ENCODE results near the gene IDI1.
A peak's percentile ranks its signal among the peaks of the same experiment; 100 is the strongest.

Gene IDI1

DNA sequence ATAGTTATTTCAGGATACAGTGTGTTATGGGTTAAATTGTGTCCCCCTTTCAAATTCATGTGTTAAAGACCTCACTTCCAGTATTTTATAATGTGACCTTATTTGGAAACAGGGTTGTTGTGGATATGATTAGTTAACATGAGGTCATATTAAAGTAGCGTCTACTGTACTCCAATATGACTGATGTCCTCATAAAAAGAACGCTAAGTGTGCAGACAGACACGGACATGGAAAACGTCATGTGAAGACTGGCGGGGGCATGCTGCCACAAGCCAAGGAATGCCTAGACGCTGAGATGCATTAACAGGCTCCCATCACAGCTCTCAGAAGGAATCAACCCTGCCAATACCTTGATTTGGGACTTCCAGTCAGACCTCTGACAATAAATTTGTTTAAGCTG, 5.8 kb upstream of the IDI1 start:
- DNase-seq (ENCODE audit: low read depth), result no peak
- peak overlapping the region; percentile 17; the same call in 1 of the 2 replicates for H3K4me3 ChIP-seq (ENCODE audit: low read depth, low read length)
- TF ChIP-seq, protein P1, sequence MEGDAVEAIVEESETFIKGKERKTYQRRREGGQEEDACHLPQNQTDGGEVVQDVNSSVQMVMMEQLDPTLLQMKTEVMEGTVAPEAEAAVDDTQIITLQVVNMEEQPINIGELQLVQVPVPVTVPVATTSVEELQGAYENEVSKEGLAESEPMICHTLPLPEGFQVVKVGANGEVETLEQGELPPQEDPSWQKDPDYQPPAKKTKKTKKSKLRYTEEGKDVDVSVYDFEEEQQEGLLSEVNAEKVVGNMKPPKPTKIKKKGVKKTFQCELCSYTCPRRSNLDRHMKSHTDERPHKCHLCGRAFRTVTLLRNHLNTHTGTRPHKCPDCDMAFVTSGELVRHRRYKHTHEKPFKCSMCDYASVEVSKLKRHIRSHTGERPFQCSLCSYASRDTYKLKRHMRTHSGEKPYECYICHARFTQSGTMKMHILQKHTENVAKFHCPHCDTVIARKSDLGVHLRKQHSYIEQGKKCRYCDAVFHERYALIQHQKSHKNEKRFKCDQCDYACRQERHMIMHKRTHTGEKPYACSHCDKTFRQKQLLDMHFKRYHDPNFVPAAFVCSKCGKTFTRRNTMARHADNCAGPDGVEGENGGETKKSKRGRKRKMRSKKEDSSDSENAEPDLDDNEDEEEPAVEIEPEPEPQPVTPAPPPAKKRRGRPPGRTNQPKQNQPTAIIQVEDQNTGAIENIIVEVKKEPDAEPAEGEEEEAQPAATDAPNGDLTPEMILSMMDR (IDR thresholded peaks at IDR 0.05; ENCODE audit: low read depth, low read length, missing control alignments), result no peak

DNA sequence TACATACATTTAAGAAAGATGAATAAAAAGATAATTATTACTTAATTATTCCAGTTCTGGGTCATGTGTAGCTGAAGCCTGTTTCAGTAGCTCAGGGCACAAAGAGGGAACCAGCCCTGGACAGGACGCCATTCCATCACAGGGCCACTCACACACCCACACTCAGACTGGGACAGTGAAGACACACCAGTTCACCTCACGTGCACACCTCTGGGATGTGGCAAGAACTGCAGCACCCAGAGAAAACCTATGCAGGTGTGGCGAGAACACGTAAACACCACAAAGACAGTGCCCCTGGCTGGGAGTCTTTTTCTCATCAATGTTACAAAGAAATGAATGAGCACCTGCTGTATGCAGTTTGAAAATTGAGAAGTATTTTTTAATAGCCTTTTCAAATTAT, 1.6 kb upstream of the IDI1 start:
- H3K4me3 ChIP-seq (ENCODE audit: low read depth, low read length), result peak overlapping the region; percentile 98
- TF ChIP-seq, protein P1 (IDR thresholded peaks at IDR 0.05; ENCODE audit: low read depth, low read length, missing control alignments), result peak; percentile 44
- no peak for DNase-seq (ENCODE audit: low read depth)

DNA sequence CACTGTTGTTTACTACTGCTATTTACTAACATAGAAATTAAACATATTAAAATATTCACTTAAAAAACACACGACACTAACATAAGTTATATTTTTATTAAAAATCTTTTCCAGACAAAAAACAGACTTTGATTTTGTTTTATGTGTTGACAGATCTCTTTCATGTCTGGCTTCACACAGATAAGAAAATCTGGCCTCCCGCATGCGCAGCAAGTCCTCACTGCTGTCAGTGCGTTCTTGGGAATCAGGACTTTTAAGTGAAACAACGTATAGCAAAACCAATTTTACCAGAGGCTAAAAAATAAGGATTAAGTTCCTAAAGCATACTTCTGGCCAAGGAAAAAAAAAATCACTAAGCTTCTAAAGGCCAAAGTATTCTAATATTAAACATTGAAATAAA, 1.2 kb upstream of the IDI1 start:
- peak overlapping the region; percentile 98 for H3K4me3 ChIP-seq (ENCODE audit: low read depth, low read length)
- TF ChIP-seq, protein P1 (IDR thresholded peaks at IDR 0.05; ENCODE audit: low read depth, low read length, missing control alignments), result no peak
- no peak for DNase-seq (ENCODE audit: low read depth)

DNA sequence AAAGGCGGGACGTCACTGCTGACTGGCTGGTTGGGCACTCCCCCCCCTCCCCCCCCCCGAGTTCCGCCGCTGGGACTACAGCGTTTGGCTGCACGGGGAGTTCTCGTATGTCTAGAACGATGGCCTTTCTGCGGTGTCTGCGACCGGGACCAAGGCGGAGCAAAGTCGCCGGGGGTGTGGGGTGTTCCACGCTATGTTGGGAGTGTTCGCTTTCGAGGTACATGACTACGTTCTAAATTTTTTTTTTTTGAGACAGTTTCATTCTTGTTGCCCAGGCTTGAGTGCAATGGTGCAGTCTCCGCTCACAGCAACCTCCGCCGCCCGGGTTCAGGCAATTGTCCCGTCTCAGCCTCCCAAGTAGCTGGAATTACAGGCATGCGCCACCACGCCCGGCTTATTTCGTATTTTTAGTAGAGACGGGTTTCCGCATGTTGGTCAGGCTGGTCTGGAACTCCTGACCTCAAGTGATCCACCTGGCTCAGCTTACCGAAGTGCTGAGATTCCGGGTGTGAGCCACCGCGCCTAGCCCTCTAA, 573 bp upstream of the IDI1 start:
- TF ChIP-seq, protein P1 (IDR thresholded peaks at IDR 0.05; ENCODE audit: low read depth, low read length, missing control alignments), result no peak
- H3K4me3 ChIP-seq (ENCODE audit: low read depth, low read length), result peak overlapping the region; percentile 98
- DNase-seq (ENCODE audit: low read depth), result no peak

DNA sequence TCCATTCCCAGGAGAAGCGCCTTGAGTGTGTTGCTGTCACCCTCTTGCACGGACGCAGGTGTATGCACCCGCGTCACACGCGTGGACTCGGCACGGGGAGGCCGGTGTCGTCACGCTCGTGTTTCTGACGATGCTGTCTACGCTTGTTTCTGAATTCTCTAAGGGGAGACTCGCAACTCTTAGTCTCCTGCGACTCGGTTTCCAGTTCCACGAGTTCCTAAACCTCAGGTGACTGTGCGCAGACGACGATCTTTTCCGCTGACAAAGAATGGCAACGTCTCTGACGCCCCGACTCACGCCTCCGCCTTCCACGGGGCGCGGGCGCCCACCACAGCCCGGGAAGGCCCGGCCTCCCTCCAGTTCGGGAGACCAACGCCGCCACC, 579 bp downstream of the IDI1 start:
- H3K4me3 ChIP-seq (ENCODE audit: low read depth, low read length), result peak overlapping the region; percentile 98
- TF ChIP-seq, protein P1 (IDR thresholded peaks at IDR 0.05; ENCODE audit: low read depth, low read length, missing control alignments), result no peak
- DNase-seq (ENCODE audit: low read depth), result no peak

DNA sequence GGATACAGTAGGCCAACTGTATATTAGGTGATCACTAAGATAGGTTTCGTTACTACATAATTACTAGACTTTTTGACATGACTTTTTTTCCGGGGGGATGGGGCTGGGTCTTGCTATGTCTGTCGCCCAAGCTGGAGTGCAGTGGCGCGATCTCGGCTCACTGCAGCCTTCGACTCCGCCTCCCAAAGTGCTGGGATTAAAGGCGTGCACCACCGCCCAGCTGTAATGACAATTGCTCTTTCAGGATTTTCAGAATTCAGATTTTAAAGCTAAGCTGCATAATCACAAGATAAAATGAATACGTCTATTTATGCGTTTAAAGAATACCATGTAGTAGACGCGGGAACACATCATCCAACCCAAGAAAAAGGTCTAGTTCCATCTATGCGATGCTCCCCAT, 982 bp downstream of the IDI1 start:
- no peak for DNase-seq (ENCODE audit: low read depth)
- H3K4me3 ChIP-seq (ENCODE audit: low read depth, low read length), result peak overlapping the region; percentile 98
- TF ChIP-seq, protein P1 (IDR thresholded peaks at IDR 0.05; ENCODE audit: low read depth, low read length, missing control alignments), result no peak

DNA sequence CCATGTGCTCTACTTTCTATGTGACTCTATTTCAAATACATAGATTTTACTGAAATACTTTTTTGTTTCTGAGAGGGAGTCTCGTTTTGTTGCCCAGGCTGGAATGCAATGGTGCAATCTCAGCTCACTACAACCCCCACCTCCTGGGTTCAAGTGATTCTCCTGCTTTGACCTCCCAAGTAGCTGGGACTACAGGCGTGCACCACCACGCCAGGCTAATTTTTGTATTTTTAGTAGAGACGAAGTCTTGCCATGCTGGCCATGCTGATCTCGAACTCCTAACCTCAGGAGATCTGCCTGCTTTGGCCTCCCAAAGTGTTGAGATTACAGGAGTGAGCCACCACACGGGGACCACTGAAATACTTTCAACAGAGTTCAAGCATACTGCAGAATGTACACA, 3.5 kb downstream of the IDI1 start:
- TF ChIP-seq, protein P1 (IDR thresholded peaks at IDR 0.05; ENCODE audit: low read depth, low read length, missing control alignments), result no peak
- DNase-seq (ENCODE audit: low read depth), result no peak
- H3K4me3 ChIP-seq (ENCODE audit: low read depth, low read length), result peak overlapping the region; percentile 61

All from GM12864 (cell line).